Thoracic aorta (tissue), 2 donors: ENCODE results near the gene PSMB2. TPM values are rescaled to one million over a fixed set of nuclear protein-coding genes. Genes with fewer than 3 reads are reported as not detected.

Source experiments
- ATAC-seq: fragments of 150-250 bp; one replicate; pipeline ENCODE4 v1.8.0; 2017; ENCODE audit warnings: low read depth; ENCODE audit not compliant: insufficient number of reproducible peaks, low FRiP score
- DNase-seq: peaks from one replicate; pipeline ENCODE4 v3.0.0-alpha.2; 2020; ENCODE audit warnings: low spot score
- H3K27ac ChIP-seq, 2 donors: fragments of 200-600 bp; sonication (generic); 1 replicate in 1 of 2; 2 replicates in 1 of 2; pipeline ENCODE4 v1.5.1; 2016; ENCODE audit warnings: mild to moderate bottlenecking in 2 of 2, moderate library complexity in 2 of 2
- H3K27me3 ChIP-seq: fragments of 200-600 bp; sonication (generic); replicated peaks from 2 replicates; pipeline ENCODE4 v1.6.0; 2016; ENCODE audit warnings: mild to moderate bottlenecking; ENCODE audit not compliant: insufficient read depth
- H3K36me3 ChIP-seq: fragments of 200-600 bp; sonication (generic); one replicate; pipeline ENCODE4 v1.5.1; 2016
- H3K4me1 ChIP-seq, 2 donors: fragments of 200-600 bp; sonication (generic); 1 replicate in 1 of 2; 2 replicates in 1 of 2; pipeline versions ENCODE4 v1.5.1 to v1.6.0; 2016; ENCODE audit warnings: low read depth in 2 of 2, mild to moderate bottlenecking in 1 of 2; ENCODE audit not compliant: control insufficient read depth in 1 of 2
- H3K4me3 ChIP-seq: fragments of 200-600 bp; sonication (generic); 2 replicates; pipeline ENCODE4 v1.5.1; 2016; ENCODE audit warnings: mild to moderate bottlenecking
- H3K9me3 ChIP-seq: fragments of 200-600 bp; sonication (generic); 2 replicates; pipeline ENCODE4 v1.5.1; 2016
- CTCF ChIP-seq: fragments of 200-600 bp; sonication (generic); IDR thresholded peaks from one replicate; pipeline ENCODE4 v1.5.1; 2019; ENCODE audit warnings: antibody characterized with exemption
- total RNA-seq, 2 donors: library from RNA; depleted of rRNA; stranded (reverse); fragments of >200 nt; gene quantifications; one replicate each; pipeline versions ENCODE4 v1.1.0 to v1.2.3, GENCODE V29; 2016

PSMB2 gene
- total RNA-seq, 2 donors from 2014 or later = 32.4 to 39.6 TPM

- Histone ChIP-seq H3K27ac (no peak overlapping the region), H3K4me3 (no peak overlapping the region), H3K27me3 (no peaks in the 10 kb centered on the region), H3K36me3 (no peaks in the 10 kb centered on the region), H3K9me3 (no peaks in the 10 kb centered on the region), H3K4me1 (peaks cover 0 to 3% of the 10 kb centered on the region in 2 donors)
- ATAC-seq = no peak
- no peak for DNase-seq
- TF ChIP-seq CTCF = no peak
Observed at GRCh38 chr1:35646043-35646442, 4.7 kb upstream of the PSMB2 start.

GRCh38 chr1:35644204-35644603 lies 2.9 kb upstream of the PSMB2 start:
- TF ChIP-seq CTCF = no peak
- no peak for DNase-seq
- no peak for ATAC-seq
- Histone ChIP-seq H3K4me3 (no peak overlapping the region), H3K36me3 (no peaks in the 10 kb centered on the region), H3K9me3 (no peaks in the 10 kb centered on the region), H3K4me1 (peaks cover 12 to 16% of the 10 kb centered on the region in 2 donors), H3K27ac (no peak overlapping the region), H3K27me3 (no peaks in the 10 kb centered on the region)

- no peak for ATAC-seq
- H3K27ac ChIP-seq = peak overlapping the region in 1 of 2 donors; percentile 81
- no peaks in the 10 kb centered on the region for H3K36me3 ChIP-seq
- no peak for TF ChIP-seq CTCF
- no peaks in the 10 kb centered on the region for H3K9me3 ChIP-seq
- peak overlapping the region; percentile 82 for H3K4me3 ChIP-seq
- H3K27me3 ChIP-seq = no peaks in the 10 kb centered on the region
- H3K4me1 ChIP-seq = peaks cover 19 to 31% of the 10 kb centered on the region in 2 donors
- DNase-seq = no peak
Observed at GRCh38 chr1:35642471-35642955, 1.2 kb upstream of the PSMB2 start.

- Histone ChIP-seq H3K4me3 (peak overlapping the region; percentile 82), H3K27me3 (no peaks in the 10 kb centered on the region), H3K27ac (peak overlapping the region; percentile 81 to 94), H3K36me3 (no peaks in the 10 kb centered on the region), H3K4me1 (peaks cover 20 to 47% of the 10 kb centered on the region in 2 donors), H3K9me3 (no peaks in the 10 kb centered on the region)
- DNase-seq (no peak), ATAC-seq (no peak)
- no peak for TF ChIP-seq CTCF
Observed at GRCh38 chr1:35640380-35641232, 720 bp downstream of the PSMB2 start.

GRCh38 chr1:35637401-35637809 lies 3.9 kb downstream of the PSMB2 start:
- peaks cover 18 to 47% of the 10 kb centered on the region in 2 donors for H3K4me1 ChIP-seq
- no peak for TF ChIP-seq CTCF
- peak overlapping the region; percentile 63 for H3K4me3 ChIP-seq

More at GRCh38 chr1:35637401-35637809, 3.9 kb downstream of the PSMB2 start:
- ATAC-seq (no peak), DNase-seq (no peak)
- Histone ChIP-seq H3K9me3 (no peaks in the 10 kb centered on the region), H3K27me3 (no peaks in the 10 kb centered on the region), H3K36me3 (peaks cover 27% of the 10 kb centered on the region), H3K27ac (peak overlapping the region in 1 of 2 donors; percentile 56)
